Measurements from ENCODE around the gene RIMS4. TPM values are rescaled to one million over a fixed set of nuclear protein-coding genes. Genes with fewer than 3 reads are reported as not detected.

RIMS4 gene
- total RNA-seq, 1 experiment from 2014 or later: 16.3 TPM

- DNase-seq: no peak
- Mint-ChIP-seq H3K27me3 (ENCODE audit: low read depth) (peaks cover 42% of the 10 kb centered on the region), H3K27ac (no peak overlapping the region), H3K9me3 (no peaks in the 10 kb centered on the region; a peak in 1 of 5 replicates), H3K36me3 (ENCODE audit: insufficient read depth in 1 of 3, low read depth in 3 of 3) (peaks cover 2 to 4% (median 2%) of the 10 kb centered on the region in 3 experiments; a peak in 2 of 7 replicates), H3K4me3 (no peak overlapping the region), H3K4me1 (peaks cover 11 to 29% of the 10 kb centered on the region in 2 experiments)
- no peaks in the 10 kb centered on the region for H3K79me2 ChIP-seq (ENCODE audit: insufficient read depth, low read length)
- H3K27me3 ChIP-seq (ENCODE audit: insufficient read depth, low read length): no peaks in the 10 kb centered on the region; the same call in 1 of the 2 replicates
- H2BK12ac ChIP-seq (ENCODE audit: insufficient read length, low read depth, low read length): no peak overlapping the region
- no peak overlapping the region for H3T11ph ChIP-seq (ENCODE audit: low read length)
- no peaks in the 10 kb centered on the region for H3K9me3 ChIP-seq (ENCODE audit: control insufficient read depth, low read depth, low read length)
- no peak overlapping the region for H3K4me2 ChIP-seq (ENCODE audit: insufficient read depth, insufficient read length, low read length)
- WGBS (ENCODE audit: extremely low coverage, insufficient read length, low lambda C conversion rate): no CpG with 5 or more reads among the region's 2 CpGs
- no peaks in the 10 kb centered on the region for H3K79me1 ChIP-seq (ENCODE audit: insufficient read depth, low read depth, low read length, poor library complexity, severe bottlenecking)
- H3K18ac ChIP-seq (ENCODE audit: insufficient read length, low read depth, low read length): no peak overlapping the region
- no peak overlapping the region for H2AK5ac ChIP-seq (ENCODE audit: insufficient read length, low read length)
- no peak overlapping the region for H3K56ac ChIP-seq (ENCODE audit: insufficient read length, low read depth, low read length)
- H3K4me1 ChIP-seq (ENCODE audit: insufficient read depth, low read length): no peaks in the 10 kb centered on the region
- H3K23me2 ChIP-seq (ENCODE audit: insufficient read length, low read depth, low read length, poor library complexity, severe bottlenecking): no peaks in the 10 kb centered on the region
- H4K20me1 ChIP-seq (ENCODE audit: control insufficient read depth, insufficient read depth, insufficient read length): no peaks in the 10 kb centered on the region
- H3K9ac ChIP-seq (ENCODE audit: extremely low read depth, insufficient read length, low read length): no peak overlapping the region
- no peak for TF ChIP-seq CTCF (conservative IDR thresholded peaks at IDR 0.05)
- H3K23ac ChIP-seq (ENCODE audit: insufficient read length, low read depth, low read length): no peak overlapping the region
- no peak overlapping the region for H3K27ac ChIP-seq (ENCODE audit: insufficient read length, low read depth, low read length)
- H2BK15ac ChIP-seq (ENCODE audit: low read depth, low read length): no peak overlapping the region
- H2BK20ac ChIP-seq (ENCODE audit: low read depth, low read length, poor library complexity, severe bottlenecking): no peak overlapping the region
- H2BK120ac ChIP-seq (ENCODE audit: low read depth, low read length, poor library complexity, severe bottlenecking): no peak overlapping the region
- no peak overlapping the region for H4K91ac ChIP-seq (ENCODE audit: insufficient read length, low read depth, low read length)
- no peak overlapping the region for H4K8ac ChIP-seq (replicated peaks; ENCODE audit: insufficient read length, low read depth, low read length)
- no peak overlapping the region for H3K14ac ChIP-seq (ENCODE audit: insufficient read depth, low read length)
- H4K5ac ChIP-seq (ENCODE audit: insufficient read length, low read depth, low read length): no peak overlapping the region
- no peak overlapping the region for H3K4ac ChIP-seq (ENCODE audit: low read depth, low read length)
- H2AFZ ChIP-seq (ENCODE audit: low read length): no peak overlapping the region
- H2BK5ac ChIP-seq (ENCODE audit: insufficient read length, low read length): no peak overlapping the region
Observed at GRCh38 chr20:44739942-44740341, 70.4 kb downstream of the RIMS4 start.

All from H9 (cell line).